ENCODE data around the gene MYBBP1A. TPM values are rescaled to one million over a fixed set of nuclear protein-coding genes. Genes with fewer than 3 reads are reported as not detected.

MYBBP1A gene
- total and polyA plus RNA-seq, 2 donors (not counting 1 experiment from before 2014, with no cell fraction given), result 72.4 to 74.4 TPM

GRCh38 chr17:4538236-4539002, 16.8 kb downstream of the MYBBP1A start:
- WGBS (ENCODE audit: insufficient coverage), result 68% methylated on average over 6 of the region's 13 CpGs
- H3K4me1 ChIP-seq (ENCODE audit: control insufficient read depth in 2 of 2, insufficient read depth in 2 of 2, low read length in 2 of 2), result peaks cover 0 to 3% of the 10 kb centered on the region in 2 donors
- H3K27ac Mint-ChIP-seq, result no peak overlapping the region
- H3K4me2 ChIP-seq (replicated peaks; ENCODE audit: low read depth, low read length, poor library complexity, severe bottlenecking), result no peak overlapping the region
- DNase-seq (no peak), ATAC-seq (ENCODE audit: low read depth) (no peak)
- no peak overlapping the region for H3K27ac ChIP-seq (ENCODE audit: low read length in 2 of 2)
- peaks cover under 1% of the 10 kb centered on the region for H3K27me3 Mint-ChIP-seq
- H3K9me3 Mint-ChIP-seq (ENCODE audit: insufficient read depth), result no peaks in the 10 kb centered on the region
- H3K4me3 Mint-ChIP-seq, result no peak overlapping the region
- H3K4me3 ChIP-seq (ENCODE audit: control extremely low read depth in 1 of 5, extremely low read depth in 1 of 5, insufficient read depth in 1 of 5, low read depth in 2 of 5, low read length in 4 of 5), result no peak overlapping the region
- TF ChIP-seq EZH2 (IDR thresholded peaks at IDR 0.05; ENCODE audit: borderline replicate concordance, insufficient read depth, low read depth, low read length, poor library complexity, severe bottlenecking), result no peak
- TF ChIP-seq, protein P1, sequence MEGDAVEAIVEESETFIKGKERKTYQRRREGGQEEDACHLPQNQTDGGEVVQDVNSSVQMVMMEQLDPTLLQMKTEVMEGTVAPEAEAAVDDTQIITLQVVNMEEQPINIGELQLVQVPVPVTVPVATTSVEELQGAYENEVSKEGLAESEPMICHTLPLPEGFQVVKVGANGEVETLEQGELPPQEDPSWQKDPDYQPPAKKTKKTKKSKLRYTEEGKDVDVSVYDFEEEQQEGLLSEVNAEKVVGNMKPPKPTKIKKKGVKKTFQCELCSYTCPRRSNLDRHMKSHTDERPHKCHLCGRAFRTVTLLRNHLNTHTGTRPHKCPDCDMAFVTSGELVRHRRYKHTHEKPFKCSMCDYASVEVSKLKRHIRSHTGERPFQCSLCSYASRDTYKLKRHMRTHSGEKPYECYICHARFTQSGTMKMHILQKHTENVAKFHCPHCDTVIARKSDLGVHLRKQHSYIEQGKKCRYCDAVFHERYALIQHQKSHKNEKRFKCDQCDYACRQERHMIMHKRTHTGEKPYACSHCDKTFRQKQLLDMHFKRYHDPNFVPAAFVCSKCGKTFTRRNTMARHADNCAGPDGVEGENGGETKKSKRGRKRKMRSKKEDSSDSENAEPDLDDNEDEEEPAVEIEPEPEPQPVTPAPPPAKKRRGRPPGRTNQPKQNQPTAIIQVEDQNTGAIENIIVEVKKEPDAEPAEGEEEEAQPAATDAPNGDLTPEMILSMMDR (IDR thresholded peaks at IDR 0.05), result no peak
- peaks cover 0 to 39% of the 10 kb centered on the region in 2 experiments for H3K36me3 ChIP-seq (replicated peaks in 1 of 2; ENCODE audit: control extremely low read depth in 1 of 2, control insufficient read depth in 1 of 2, extremely low read depth in 1 of 2, insufficient read depth in 2 of 2, low read length in 1 of 2)
- no peaks in the 10 kb centered on the region for H3K9me3 ChIP-seq (ENCODE audit: control extremely low read depth in 1 of 3, control insufficient read depth in 2 of 3, insufficient read depth in 1 of 3, low read length in 2 of 3)
- H2AFZ ChIP-seq (ENCODE audit: insufficient read depth, low read depth, low read length, poor library complexity, severe bottlenecking), result no peak overlapping the region
- peaks cover 2% of the 10 kb centered on the region for H3K4me1 Mint-ChIP-seq
- H4K20me1 ChIP-seq (ENCODE audit: control insufficient read depth, insufficient read depth, low read length, poor library complexity, severe bottlenecking), result no peaks in the 10 kb centered on the region
- no peaks in the 10 kb centered on the region for H3K27me3 ChIP-seq (replicated peaks in 1 of 4; ENCODE audit: control extremely low read depth in 1 of 4, control insufficient read depth in 3 of 4, insufficient read depth in 4 of 4, low read length in 3 of 4)
- no peaks in the 10 kb centered on the region for H3K79me2 ChIP-seq (ENCODE audit: control insufficient read depth, insufficient read depth, low read length)
- H3K9ac ChIP-seq (ENCODE audit: low read length), result no peak overlapping the region
- CTCF ChIA-PET, result interaction anchor here (1.0 kb wide), 1 partner anchor 119 kb away, joined by 4 read pairs; no protein-coding TSS in a partner anchor
- POLR2A ChIA-PET, result no interaction called here
- intact Hi-C loops (cut with micrococcal nuclease), result no loop called here

- TF ChIP-seq EZH2 (IDR thresholded peaks at IDR 0.05; ENCODE audit: borderline replicate concordance, insufficient read depth, low read depth, low read length, poor library complexity, severe bottlenecking), result no peak
- TF ChIP-seq, protein P1 (IDR thresholded peaks at IDR 0.05), result no peak
- WGBS (ENCODE audit: insufficient coverage), result 86% methylated on average over 19 of the region's 19 CpGs
- Histone ChIP-seq H3K9me3 (ENCODE audit: control extremely low read depth in 1 of 3, control insufficient read depth in 2 of 3, insufficient read depth in 1 of 3, low read length in 2 of 3) (no peaks in the 10 kb centered on the region), H3K36me3 (replicated peaks in 1 of 2; ENCODE audit: control extremely low read depth in 1 of 2, control insufficient read depth in 1 of 2, extremely low read depth in 1 of 2, insufficient read depth in 2 of 2, low read length in 1 of 2) (peaks cover 0 to 32% of the 10 kb centered on the region in 2 experiments), H3K27ac (ENCODE audit: low read length in 2 of 2) (no peak overlapping the region), H3K79me2 (ENCODE audit: control insufficient read depth, insufficient read depth, low read length) (no peaks in the 10 kb centered on the region), H3K4me1 (ENCODE audit: control insufficient read depth in 2 of 2, insufficient read depth in 2 of 2, low read length in 2 of 2) (peaks cover 0 to 3% of the 10 kb centered on the region in 2 donors), H3K4me3 (ENCODE audit: control extremely low read depth in 1 of 5, extremely low read depth in 1 of 5, insufficient read depth in 1 of 5, low read depth in 2 of 5, low read length in 4 of 5) (no peak overlapping the region), H3K4me2 (replicated peaks; ENCODE audit: low read depth, low read length, poor library complexity, severe bottlenecking) (no peak overlapping the region), H3K9ac (ENCODE audit: low read length) (no peak overlapping the region), H3K27me3 (replicated peaks in 1 of 4; ENCODE audit: control extremely low read depth in 1 of 4, control insufficient read depth in 3 of 4, insufficient read depth in 4 of 4, low read length in 3 of 4) (no peaks in the 10 kb centered on the region), H4K20me1 (ENCODE audit: control insufficient read depth, insufficient read depth, low read length, poor library complexity, severe bottlenecking) (no peaks in the 10 kb centered on the region), H2AFZ (ENCODE audit: insufficient read depth, low read depth, low read length, poor library complexity, severe bottlenecking) (no peak overlapping the region)
- DNase-seq (no peak), ATAC-seq (ENCODE audit: low read depth) (no peak)
- Mint-ChIP-seq H3K4me1 (peaks cover 2% of the 10 kb centered on the region), H3K9me3 (ENCODE audit: insufficient read depth) (no peaks in the 10 kb centered on the region), H3K27ac (no peak overlapping the region), H3K27me3 (peaks cover 4% of the 10 kb centered on the region), H3K4me3 (no peak overlapping the region)
- intact Hi-C loops (cut with micrococcal nuclease), result no loop called here
- POLR2A ChIA-PET, result no interaction called here
- CTCF ChIA-PET, result no interaction called here
Observed at GRCh38 chr17:4537451-4538235, 17.5 kb downstream of the MYBBP1A start.

All from B cell (primary cell).